ENCODE results near the gene C1orf198.

The C1orf198 gene

DNA sequence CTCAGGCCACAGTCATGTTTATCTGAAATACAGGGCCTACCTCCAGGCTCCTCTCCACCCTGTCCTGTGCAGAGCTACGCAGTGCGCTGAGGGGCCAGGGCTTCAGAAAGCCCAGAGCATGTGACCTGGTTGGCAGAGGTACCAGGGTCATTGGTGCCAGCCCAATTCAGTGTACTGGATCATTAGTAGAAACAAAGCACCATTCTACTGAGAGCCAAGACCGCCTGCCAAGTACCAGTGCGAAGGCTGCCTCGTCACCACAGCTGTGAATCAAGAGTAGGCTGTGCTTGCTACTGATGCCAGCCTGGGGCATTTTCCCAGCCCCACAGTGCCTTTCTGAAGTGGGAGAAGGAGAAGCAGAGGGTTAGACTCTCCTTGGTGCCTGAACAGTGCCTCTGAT lies 61.3 kb downstream of the C1orf198 start:
- DNase-seq = no peak

DNA sequence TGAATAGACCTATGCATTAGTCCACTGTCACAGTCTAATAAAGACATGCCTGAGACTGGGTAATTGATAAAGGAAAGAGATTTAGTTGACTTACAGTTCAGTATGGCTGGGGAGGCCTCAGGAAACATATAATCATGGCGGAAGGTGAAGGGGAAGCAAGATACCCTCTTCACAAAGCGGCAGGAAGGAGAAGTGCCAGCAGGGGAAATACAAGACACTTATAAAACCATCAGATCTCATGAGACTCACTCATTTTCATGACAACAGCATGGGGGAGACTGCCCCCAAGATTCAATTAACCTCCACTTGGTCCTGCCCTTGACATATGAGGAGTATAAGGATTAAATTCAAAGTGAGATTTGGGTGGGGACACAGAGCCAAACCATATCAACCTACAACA lies 61.8 kb downstream of the C1orf198 start:
- DNase-seq = no peak

DNA sequence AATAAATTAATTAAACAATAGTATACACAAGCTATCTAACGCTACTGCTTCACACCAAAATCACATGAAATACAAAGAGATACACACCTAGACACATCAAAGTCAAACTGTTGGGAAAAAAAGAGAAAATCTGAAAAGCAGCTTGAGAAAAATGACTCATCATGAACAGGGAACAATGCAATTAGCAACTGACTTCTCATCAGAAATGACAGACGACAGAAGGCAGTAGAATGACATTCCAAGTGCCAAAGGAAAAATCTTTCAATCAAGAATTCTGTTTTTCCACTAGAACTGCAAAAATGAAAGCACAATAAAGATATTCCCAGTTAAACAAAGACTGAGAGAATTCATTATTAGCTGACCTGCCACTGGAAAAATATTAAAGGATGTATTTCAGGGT lies 63.9 kb downstream of the C1orf198 start:
- no peak for DNase-seq

DNA sequence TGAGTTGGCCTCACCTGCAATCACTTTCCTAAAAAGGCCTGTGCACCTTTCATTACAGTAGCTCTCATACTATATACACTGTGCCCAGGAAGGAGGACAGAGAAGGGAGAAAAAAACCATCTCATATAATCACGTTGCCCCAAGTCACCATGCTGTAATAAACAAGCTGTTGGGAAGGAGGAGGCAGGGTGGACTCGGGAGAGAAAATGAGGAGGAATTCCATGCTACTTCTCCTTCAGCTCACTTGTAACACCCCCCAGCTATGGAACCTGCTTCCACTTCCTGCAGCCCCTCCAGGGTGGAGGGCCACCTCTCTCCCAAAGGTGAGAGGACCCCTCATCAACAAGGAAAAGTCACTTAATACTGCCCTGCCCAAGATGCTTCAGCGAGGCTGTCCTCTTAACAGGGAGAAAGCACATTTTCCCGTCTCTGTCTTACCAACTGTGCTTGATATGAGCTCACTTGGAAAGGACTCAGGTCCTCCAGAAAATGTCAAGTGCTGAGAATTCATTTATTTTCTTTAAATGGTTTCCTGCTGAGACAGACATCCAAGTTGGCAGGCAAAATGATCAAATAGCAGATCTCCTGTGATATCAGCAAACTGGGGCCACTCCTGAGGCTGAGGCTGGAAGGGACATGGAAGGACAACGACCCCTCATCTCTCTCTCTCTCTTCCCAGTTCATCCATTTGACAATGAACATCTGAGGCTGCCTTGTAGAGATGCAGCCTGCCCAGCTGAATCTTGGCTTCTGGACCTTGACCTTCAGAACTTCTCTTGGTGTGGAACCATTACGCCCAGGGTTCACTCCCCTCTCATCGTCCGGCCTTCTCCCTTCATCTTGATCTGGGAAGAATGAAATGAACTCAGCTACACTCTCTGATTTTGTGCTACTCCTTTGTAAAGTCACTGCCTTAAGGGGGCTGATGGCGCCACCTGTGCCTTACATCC lies 67.2 kb downstream of the C1orf198 start:
- DNase-seq = no peak

DNA sequence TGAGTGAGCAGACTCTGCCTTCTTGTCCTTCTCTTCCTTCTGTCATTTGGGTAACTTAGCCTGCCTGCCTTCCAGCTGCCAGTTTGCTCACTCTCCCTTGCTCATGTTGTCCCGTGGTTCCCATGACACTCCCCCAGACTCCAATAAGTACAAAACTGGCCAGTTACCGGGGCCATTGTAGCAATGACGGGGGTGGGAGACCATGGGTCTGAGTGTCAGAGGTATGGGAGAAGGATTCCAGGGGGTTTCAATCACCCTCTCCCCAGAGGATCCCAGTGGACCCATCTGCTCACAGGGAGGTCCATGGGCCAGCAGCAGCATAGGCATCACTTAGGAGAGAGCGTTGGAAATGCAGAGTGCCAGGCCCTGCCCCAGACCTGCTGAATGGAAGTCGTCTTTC lies 69.8 kb downstream of the C1orf198 start:
- no peak for DNase-seq

DNA sequence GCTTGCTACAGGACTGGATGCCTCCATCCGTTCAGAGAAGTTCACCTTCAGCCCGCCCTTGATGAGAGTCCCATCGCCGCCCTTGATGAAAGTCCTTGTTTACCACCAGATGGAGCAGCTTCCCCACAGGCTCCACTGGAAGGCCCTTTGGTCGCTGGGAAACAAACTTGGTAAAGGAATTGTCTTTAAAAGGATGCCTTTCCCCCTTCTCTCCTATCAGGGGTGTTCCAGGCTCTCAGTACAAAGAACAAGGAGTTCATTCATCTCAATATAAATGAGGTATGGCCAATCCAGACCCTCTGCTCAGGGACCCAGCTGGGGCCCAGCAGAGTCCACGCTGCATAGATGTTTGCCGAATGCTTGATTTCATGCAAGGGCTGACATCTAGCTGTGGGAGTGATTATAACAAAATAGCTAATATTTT lies 70.4 kb downstream of the C1orf198 start:
- DNase-seq = no peak

GRCh38 chr1:230797376-230797920 lies 70.9 kb downstream of the C1orf198 start:
- DNase-seq = no peak

- no peak for DNase-seq
These were observed 71.7 kb downstream of the C1orf198 start for GRCh38 chr1:230796626-230797025.

DNA sequence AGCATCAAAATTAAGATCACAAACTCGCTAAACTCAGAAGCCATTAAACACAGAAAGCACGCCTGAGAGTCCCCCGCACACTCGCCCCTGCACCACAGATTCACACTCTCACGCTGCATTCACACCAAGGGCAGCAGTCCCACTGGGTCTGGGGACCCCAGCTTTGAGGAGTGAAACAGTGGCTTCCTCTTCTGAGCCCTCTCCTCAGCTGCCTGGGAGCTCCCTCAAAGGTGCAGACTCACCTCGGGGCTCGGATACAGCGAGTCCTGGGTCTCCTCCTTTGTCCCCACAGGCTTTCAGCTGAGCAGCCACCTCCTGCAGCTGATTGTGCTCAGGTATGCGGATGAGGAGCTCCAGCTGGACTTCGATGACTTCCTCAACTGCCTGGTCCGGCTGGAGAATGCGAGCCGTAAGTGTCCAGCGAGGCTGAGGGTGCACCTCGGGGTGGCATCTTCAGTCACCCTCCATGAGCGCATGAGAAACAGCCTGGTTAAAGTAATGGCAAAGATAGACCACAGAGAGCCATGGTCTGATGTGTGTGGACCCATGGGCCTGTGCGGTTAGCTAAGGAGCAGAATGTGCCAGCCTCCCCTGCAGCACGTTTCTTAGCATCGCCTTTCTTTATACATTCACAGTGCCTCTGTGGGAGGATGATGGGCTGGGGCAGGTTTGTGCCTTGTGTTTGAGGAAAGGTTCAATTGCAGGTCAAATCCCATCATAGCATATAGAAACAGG lies 73.3 kb downstream of the C1orf198 start:
- DNase-seq = no peak

- DNase-seq = no peak
These were observed 73.9 kb downstream of the C1orf198 start for GRCh38 chr1:230794431-230794830.

- no peak for DNase-seq
These were observed 74.9 kb downstream of the C1orf198 start for GRCh38 chr1:230793463-230793745.

DNA sequence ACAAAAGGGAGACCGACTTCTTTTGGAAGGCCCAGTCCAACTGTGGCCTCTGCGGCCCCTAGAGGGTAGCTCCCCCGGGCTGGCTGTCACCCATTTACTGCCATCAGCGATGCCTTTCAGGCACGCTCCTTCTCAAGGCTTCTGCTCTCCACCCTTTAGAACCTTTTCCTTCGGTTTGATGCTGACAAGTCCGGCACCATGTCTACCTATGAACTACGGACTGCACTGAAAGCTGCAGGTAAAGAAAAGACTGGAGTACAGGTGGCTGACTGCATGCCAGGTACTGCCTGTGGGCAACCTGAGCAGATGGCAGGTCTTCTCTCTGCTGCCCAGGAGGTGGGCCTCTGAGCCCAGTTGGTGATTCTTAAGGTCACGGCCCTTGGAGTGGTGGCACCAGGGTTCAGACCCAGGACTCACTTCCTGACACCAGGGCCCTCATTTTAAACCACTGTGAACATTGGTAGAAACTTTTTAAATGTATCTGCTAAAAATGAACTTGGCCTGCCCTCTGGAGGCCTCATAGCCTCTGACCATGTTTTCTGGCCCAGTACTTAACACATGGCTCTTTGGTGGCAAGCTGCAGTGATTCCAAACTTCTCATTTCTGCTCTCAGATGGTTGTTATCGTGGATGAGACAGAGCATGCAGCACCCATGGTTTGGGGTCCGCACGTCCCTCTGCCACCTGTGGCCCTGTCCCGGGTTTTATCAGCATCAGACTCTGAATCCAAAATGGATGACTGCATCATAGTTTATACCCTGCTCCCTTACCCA lies 75.4 kb downstream of the C1orf198 start:
- DNase-seq = no peak

DNA sequence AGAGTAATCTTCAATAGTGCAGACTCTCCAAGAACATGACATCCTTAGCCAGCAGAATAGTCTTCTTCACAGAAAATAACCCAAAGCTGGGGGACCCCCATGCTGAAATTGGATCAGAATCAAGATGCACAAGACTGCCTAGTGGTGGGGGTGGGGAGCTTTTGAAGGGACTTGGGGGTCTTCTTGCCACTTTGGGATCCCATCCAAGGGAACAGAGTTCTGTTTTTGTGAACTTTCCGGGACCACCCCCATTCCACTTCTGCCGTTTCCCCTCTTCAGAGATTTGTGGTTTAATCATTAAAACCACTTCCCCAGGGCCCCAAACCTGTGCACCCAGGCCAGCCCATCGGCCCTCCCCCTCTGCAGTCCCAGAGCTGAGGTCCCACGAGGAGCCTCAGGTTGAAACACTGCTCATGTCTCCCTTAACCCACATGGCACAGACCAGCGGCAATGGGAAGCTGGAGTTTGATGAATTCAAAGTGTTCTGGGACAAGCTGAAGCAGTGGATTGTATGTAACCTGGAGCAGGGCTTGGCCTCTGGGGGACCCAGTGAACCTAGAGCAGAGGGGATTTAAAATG lies 76.2 kb downstream of the C1orf198 start:
- DNase-seq = no peak

- DNase-seq = no peak
These were observed 78.3 kb downstream of the C1orf198 start for GRCh38 chr1:230790026-230790425.

DNA sequence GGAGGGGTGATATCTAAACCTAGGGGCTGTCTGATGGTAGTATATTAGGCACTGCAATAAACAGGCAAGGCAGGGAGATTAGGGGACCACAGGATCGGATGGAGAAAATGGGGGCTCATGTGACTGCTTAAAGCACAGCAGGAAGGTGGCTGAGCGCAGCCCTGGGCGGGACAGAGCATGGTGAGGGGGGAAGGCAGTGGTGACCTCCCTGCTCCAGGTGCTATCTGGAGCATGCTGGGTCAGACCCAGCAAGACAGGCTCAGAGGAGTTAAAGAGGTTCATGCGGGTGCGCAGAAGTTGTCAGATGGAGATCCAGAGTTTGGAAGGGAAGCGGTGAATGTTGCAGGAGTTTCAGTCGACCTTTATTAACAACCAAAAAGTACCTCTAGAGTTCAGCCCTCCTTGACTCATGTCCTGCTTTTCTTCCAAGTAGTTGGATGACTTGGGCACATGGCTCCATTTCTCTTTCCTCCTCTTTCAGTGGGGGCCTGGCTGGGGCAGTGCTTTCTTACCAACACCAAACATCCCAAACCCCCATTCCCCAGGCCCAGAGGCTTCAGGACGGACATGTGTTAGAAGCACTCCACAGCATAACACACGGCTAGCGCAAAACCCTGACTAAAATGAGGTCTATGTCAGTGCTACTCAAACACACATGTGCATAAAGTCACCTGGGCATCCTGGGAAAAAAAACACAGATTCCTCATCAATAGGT lies 79.6 kb downstream of the C1orf198 start:
- DNase-seq = no peak

DNA sequence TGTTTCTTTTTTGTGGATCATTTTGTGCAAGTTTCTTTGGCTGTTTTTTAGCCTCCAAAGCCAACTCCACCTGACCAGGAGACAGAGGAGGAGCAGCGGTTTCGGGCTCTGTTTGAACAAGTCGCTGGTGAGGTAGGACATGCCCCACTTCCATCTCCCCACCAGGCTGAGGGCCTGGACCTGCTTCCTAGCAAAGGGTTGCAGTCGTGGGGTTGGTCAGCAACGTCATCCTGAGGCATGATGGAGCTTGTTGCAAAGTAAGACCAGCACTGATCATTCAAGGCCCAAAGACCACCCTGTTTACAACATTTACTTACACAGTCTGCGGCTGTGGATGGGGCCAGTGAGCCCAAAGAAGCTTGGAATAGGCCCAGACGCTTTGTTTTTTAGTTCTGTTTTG lies 80.8 kb downstream of the C1orf198 start:
- DNase-seq = no peak
